ENCODE results near the gene CAPS.
A peak's percentile ranks its signal among the peaks of the same experiment; 100 is the strongest.
"Not testable (repeated sequence)": the region's sequence is repeated elsewhere in the genome, so short reads cannot be mapped to it uniquely, and the experiment has no call there.

Gene CAPS

DNA sequence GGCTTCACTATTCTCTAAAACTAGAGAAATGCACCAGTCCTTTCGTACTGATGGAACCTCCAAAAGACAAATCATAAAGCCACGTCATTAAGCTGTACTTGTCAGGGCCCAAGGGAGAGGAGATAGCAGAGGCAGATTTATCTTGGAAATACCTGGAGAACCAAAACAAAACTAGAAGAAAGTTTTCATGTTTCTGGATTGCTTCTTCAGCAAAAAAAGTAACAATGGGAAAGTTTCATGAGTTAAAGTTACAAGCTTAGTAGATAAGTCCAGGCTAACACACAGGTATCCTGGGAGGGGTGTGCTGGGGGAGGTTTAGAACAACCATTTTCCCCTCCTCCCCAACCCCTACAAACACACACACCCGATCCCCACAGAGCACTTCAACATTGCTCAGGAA, 42.3 kb downstream of the CAPS start:
- DNase-seq (ENCODE audit: low read depth in 2 of 2), result no peak

DNA sequence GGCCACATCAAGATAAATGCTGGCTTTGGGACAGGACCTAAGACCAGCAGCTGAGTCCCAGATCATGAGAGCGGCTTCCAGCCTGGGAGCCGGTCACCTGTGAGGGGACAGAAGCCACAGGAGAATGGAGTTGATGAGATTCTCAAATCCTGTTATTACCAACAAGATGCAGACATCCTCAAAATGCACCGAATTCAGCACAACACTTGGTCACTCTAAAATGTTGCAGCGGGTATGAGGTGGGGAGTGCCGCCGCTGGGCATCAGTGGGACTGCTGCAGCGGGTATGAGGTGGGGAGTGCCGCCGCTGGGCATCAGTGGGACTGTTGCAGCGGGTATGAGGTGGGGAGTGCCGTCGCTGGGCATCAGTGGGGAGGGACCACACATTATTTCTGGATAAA, 42.7 kb downstream of the CAPS start:
- DNase-seq (ENCODE audit: low read depth in 2 of 2), result no peak

DNA sequence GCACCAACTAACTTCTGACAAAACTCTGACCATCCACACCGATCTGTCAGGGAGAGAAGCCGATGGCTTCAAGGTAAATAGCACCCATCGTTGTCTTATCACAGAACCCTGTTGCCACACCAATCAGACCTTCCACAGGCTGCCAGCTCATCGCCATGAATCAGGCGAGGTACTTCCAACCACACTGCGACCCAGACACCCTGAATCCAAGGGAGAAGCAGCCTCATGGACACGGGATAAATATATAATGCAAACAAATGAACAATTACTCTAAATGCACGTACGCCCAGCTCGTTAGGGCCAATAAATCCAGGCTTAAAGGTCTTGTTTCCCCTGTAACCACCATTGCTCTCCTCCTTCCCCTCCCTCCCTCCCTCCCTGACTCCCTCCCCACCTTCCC, 43.1 kb downstream of the CAPS start:
- DNase-seq (ENCODE audit: low read depth in 2 of 2), result no peak

DNA sequence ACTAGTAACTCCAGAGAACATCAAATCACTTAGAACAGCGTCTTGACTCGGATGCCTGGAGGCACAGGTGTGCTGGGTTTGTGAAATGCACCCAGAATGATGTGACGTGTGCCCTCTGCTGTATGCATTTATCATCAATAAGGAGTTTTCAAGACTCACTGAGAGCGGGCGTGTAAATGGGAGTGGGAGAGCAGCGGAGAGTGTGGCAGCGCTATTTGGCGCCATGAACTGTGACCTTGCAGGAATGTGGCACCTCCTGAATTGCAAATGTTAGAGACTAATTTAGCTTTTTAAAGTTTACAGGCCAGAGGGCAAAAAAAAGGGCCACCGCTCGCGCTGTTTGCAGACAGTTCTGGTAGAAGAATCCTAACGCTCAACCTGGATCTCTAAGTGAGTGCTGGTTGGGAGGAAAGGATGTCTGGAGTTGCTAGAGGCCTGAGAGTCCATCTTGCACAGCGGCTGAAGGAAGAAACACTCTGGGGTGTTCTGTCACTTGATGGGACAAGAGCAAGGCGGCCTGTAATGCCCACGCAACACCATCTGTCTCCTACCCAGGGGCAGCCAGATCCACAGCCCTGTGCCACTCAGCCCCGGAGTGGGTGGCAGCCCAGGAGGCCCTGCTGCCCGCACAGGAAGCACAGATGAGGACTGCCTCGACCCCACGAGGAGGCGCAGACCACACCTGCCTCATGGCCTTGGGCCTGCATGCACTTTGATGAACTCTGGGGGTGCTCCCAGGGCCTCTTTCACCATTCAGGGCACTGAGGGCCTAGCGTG, 44.2 kb downstream of the CAPS start:
- DNase-seq (ENCODE audit: low read depth in 2 of 2), result no peak

DNA sequence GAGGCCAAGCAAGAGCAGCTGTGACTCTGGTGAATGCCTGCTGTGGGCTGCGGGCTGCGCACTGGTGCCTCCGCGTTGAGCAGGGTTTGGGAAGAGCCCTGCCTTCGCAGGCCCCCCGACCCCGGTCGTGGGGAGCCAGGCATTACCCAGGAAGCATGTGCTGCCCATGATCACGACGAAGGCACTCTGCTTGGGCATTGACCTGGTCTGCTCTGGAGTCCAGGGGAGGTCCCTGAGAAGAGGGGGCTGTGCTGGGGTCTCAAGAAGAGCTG, 44.7 kb downstream of the CAPS start:
- DNase-seq (ENCODE audit: low read depth in 2 of 2), result no peak

DNA sequence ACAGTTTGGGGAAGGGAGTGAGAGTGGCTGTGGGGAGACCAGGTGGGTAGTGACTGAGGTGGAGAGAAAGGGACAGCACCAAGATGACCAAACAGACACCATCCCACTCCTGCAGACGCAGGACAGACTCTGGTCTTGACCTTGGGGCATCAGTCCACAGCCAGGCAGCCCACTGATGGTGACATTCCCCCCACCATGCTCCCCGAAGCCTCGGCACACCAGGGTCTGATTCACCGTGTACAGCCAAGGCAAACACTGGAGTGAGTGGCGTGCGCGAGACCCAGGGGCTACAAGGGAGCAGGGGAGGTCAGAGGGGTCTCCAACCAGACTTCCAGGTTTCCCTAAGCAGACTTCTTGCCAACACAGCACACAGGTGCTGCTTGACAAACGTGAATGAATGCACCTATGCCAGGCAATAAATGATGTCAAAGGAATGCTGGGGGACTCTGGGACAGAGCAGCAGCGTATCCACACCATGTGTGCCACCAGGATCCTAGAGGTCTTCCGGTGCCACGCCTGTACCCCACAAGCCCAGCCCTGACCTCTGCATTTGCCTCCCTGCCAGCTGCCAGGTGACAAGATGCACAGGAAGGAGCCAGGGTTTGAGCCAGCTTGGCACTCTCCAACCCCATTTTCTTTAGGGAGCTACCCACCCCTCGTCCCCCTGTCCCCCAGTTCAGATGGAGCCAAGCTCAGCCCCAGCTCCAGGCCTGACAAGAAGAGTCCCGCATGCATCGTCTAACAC, 45.4 kb downstream of the CAPS start:
- DNase-seq (ENCODE audit: low read depth in 2 of 2), result no peak

DNA sequence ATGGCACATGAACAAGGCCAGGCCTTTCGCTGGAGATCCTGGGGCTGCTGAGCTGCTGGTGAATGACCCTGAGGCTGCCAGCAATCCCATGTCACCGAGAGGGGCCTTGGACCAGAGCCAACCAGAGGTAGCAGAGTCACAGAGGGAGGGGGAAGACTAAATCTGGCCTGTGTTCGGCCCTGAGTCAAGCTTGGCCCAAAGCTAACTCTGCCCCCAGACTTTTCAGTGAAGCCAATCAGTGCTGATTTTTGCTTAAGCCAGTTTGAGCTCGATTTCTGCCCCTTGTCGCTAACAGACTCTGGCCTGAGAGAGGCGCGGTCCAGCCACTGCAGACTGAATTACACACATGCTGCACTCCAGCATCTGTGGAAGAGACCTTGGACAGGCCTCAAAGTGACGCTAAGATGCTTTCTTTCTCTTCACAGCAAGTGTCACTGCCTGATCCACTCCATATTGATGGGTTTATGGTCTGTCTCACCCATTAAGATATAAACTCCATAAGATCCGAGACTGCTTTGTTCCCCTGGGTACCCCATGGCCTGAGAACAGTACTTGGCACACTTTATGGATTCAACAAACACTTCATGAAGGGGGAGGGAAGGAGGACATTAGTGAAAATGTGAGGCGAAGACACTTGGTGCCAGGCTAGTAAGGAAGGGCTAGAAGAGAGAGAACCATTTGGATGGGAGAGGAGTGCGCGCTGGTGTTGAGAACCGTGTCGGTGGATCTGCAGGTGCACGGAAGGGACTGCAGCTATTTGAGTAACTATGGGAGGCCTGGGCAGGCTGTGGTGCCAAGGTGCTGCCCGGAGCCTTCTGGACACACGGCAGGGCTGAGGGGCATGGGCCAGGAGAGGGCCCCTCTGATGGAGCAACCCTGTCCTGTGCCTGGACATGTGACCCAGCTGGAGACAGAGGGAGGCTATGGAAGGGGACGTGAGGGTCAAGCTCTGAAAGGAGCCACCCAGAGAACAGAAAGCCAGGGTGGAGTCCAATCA, 46.2 kb downstream of the CAPS start:
- DNase-seq (ENCODE audit: low read depth in 2 of 2), result no peak

DNA sequence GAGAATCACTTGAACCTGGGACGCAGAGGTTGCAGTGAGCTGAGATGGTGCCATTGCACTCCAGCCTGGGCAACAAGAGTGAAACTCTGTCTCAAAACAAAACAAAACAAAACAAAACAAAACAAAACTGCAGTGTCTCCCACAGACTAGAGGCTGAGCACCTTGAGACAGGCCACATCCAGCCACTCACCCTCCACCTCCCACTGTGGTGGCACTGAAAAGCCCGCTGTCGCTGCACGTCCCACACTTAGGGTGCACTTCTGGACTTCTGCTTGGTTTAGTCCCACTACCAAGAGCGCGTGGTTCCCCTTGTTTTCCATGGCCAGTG, 47.6 kb downstream of the CAPS start:
- DNase-seq (ENCODE audit: low read depth in 2 of 2), result not testable (repeated sequence)

DNA sequence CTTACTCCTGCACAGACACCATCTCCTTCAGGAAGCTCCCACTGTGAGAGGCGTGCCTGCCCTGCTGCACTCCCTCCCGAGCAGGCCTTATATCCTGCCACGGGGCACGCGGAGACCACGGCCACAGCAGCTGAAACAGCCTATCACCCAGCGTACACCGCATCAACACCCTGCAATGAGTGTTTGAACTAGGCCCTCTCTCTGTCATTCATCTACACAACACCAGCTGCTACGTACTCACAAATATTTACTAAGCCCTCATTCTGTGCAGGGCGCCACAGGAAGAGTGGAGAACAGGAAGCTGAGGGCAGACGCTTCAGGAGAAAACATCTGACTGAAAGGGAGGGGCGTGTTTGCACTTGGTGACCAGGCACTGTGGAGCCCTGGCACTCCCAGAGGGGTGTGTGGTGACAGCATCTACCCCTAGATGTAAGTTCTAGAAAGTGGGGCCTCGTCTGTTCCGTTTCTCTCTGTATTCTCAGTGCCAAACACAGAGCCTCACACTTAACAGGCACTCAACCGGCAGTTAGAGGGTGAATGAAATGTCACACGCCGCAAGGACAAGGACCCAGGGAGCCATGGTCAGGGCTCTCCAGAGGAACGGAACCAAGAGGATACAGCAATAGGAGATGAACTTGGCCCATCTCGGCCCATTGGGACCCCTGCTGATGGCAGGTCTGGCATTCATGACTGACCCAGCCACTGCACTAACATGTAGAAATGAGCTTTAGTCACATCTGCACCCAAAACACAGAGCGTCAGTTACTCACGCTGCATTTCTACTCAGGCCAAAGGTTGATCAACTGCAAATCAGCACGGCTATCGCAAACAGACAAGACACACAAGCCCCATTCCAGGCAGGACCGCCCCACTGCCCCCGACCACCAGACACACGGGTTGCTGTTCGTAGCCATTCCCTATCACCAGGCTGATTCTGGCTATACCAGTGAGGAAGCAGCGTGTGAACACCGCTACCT, 48.2 kb downstream of the CAPS start:
- DNase-seq (ENCODE audit: low read depth in 2 of 2), result peak in 1 of 2 donors; percentile 38

DNA sequence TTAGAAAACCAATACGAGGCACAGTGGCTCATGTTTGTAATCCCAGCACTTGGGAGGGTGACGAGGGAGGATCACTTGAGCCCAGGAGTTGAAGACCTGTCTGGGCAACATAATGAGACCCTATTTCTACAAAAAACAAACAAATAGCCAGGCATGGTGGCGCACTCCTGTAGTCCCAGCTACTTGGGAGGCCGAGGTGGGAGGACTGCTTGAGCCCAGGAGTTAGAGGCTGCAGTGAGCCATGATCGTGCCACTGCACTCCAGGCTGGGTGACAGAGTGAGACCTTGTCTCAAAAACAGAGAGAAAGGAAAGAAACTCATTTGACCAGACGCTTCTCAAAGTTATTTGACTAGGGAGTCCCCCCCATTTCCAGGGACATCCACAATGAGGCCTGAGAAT, 49.2 kb downstream of the CAPS start:
- DNase-seq (ENCODE audit: low read depth in 2 of 2), result not testable (repeated sequence)

DNA sequence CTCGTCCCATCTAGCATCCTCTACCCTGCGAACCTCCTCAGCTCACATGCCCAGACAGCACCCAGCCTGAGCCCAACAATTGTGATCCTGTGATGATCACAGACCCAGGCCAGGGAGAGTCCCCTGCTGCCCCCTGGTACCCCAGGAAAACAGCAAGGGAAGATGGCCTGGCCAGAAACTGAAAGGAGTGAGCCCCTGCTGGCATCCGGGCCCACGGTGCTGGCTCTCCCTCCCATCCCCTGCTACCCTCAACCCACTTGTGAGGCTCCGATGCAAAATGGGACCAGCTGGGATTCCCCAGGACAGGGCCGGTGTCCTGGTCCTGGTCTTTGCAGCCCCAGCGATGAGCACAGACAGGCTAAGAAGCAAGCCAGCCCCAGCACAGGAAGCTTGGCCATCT, 49.8 kb downstream of the CAPS start:
- no peak for DNase-seq (ENCODE audit: low read depth in 2 of 2)

DNA sequence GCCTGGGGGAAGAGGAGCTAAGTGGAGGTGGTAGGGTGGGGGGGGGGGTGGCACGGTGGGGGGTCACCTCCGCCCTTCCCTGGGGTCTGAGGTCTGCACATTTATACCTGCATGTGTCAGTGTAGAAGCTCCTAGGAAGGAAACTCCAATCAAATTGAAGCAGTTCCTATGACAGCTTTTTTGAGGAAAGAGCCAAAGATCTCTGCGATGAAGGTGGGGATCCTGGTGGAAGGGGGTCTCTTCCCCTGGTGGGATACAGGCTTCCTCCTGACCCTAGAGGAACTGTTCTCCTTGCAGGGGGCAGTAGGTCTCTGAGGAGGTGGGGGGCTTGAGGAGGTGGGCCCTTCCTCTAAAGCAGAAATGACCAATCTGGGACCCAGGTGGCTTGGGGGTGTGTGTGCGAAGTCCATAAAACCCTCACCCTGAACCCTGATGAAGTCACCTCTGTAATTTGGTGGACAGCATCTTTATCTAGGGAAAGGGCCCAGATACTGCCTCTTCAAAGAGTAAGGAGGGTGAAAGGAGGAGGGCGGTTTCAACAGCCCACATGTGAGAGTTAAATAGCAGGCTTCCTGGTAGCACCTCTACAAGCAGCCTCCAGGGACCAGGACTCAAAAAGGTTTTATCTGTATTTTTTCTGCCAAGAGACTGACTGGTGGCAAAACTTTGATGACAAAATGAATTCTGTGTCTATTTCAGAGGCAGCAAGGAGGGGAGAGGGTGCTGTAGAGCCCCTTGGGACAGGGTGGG, 50.9 kb downstream of the CAPS start:
- DNase-seq (ENCODE audit: low read depth in 2 of 2), result no peak

Data from activated CD8-positive, alpha-beta memory T cell treated with anti-CD3 and anti-CD28 coated beads for 4 hours (primary cell).